ENCODE results near the gene DLG2.

DLG2 gene

GRCh38 chr11:83957038-83957900, 1669.9 kb downstream of the DLG2 start:
- Histone ChIP-seq H3K27ac (ENCODE audit: low read depth, low read length) (no peak overlapping the region), H3K9me3 (ENCODE audit: control insufficient read depth, insufficient read depth, low read length) (no peaks in the 10 kb centered on the region), H3K4me3 (ENCODE audit: low read length) (no peak overlapping the region), H3K4me2 (ENCODE audit: low read length) (no peak overlapping the region), H3K36me3 (ENCODE audit: control insufficient read depth, low read length) (no peaks in the 10 kb centered on the region), H3K4me1 (ENCODE audit: control insufficient read depth, low read length) (no peaks in the 10 kb centered on the region), H4K20me1 (ENCODE audit: control insufficient read depth, insufficient read depth, low read depth, low read length) (no peaks in the 10 kb centered on the region), H3K79me2 (ENCODE audit: control insufficient read depth, low read length) (no peaks in the 10 kb centered on the region), H3K9me2 (replicated peaks; ENCODE audit: control insufficient read depth, low read length) (no peaks in the 10 kb centered on the region), H3K27me3 (ENCODE audit: control insufficient read depth, low read length) (no peaks in the 10 kb centered on the region), H3F3A (ENCODE audit: control insufficient read depth, insufficient read depth) (no peaks in the 10 kb centered on the region)
- TF ChIP-seq CTCF (IDR thresholded peaks at IDR 0.05; ENCODE audit: low read depth, low read length, poor library complexity, severe bottlenecking) (no peak), EZH2phosphoT487 (IDR thresholded peaks at IDR 0.05; ENCODE audit: borderline replicate concordance, low read length) (no peak)

DNA sequence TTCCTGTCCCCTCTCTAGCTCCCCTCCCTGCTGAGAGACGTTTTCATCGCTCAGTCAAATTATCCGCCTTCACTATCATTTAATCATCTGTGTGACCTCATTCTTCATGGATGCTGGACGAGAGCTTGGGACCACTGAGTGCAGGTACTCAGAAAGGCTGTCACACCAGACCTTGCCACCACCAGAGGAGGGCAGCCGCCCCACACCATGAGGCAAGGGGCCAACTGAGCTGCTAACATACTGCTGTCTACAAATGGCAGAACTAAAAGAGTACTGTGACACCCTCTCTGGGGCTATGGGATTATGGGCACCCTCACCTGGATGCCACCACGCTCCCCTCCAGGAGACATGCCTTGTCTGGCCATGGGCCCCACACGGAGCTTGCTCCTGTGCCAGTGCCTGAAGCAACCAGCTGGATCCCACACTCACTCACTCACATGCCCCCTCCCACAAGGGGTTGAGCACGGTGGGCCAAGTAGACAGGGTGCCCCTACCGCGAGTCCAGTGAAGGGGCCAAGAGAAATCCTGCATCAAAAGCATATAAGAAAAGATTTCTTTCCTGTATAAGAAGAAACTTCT, 1670.9 kb downstream of the DLG2 start:
- Histone ChIP-seq H3K4me2 (ENCODE audit: low read length) (no peak overlapping the region), H3K36me3 (ENCODE audit: control insufficient read depth, low read length) (no peaks in the 10 kb centered on the region), H3K27ac (ENCODE audit: low read depth, low read length) (no peak overlapping the region), H4K20me1 (ENCODE audit: control insufficient read depth, insufficient read depth, low read depth, low read length) (no peaks in the 10 kb centered on the region), H3K9me2 (replicated peaks; ENCODE audit: control insufficient read depth, low read length) (no peaks in the 10 kb centered on the region), H3F3A (ENCODE audit: control insufficient read depth, insufficient read depth) (no peaks in the 10 kb centered on the region), H3K9me3 (ENCODE audit: control insufficient read depth, insufficient read depth, low read length) (no peaks in the 10 kb centered on the region), H3K4me1 (ENCODE audit: control insufficient read depth, low read length) (no peaks in the 10 kb centered on the region), H3K27me3 (ENCODE audit: control insufficient read depth, low read length) (no peaks in the 10 kb centered on the region), H3K79me2 (ENCODE audit: control insufficient read depth, low read length) (no peaks in the 10 kb centered on the region), H3K4me3 (ENCODE audit: low read length) (no peak overlapping the region)
- TF ChIP-seq CTCF (IDR thresholded peaks at IDR 0.05; ENCODE audit: low read depth, low read length, poor library complexity, severe bottlenecking), result no peak
- no peak for TF ChIP-seq EZH2phosphoT487 (IDR thresholded peaks at IDR 0.05; ENCODE audit: borderline replicate concordance, low read length)

DNA sequence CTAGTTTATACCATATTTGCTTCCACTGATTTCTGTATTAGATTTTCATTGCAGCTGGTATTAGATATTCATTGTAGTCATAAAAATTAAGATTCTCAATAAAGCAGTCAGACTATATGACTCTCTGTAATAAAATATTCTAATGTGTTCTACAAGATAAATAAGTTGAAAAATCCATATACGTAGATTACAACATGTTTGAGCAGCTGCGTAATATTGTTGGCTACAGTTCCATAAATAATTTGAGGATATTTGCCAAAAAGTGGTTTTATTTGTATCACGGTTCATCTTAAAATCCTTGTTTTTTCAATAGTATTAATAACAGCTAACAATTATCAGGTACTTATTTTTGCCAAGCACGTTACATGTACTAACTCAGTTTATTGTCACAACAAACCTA, 1672.4 kb downstream of the DLG2 start:
- Histone ChIP-seq H3K4me3 (ENCODE audit: low read length) (no peak overlapping the region), H3F3A (ENCODE audit: control insufficient read depth, insufficient read depth) (no peaks in the 10 kb centered on the region), H3K27me3 (ENCODE audit: control insufficient read depth, low read length) (no peaks in the 10 kb centered on the region), H3K36me3 (ENCODE audit: control insufficient read depth, low read length) (no peaks in the 10 kb centered on the region), H3K9me2 (replicated peaks; ENCODE audit: control insufficient read depth, low read length) (no peaks in the 10 kb centered on the region), H4K20me1 (ENCODE audit: control insufficient read depth, insufficient read depth, low read depth, low read length) (no peaks in the 10 kb centered on the region), H3K27ac (ENCODE audit: low read depth, low read length) (no peak overlapping the region), H3K9me3 (ENCODE audit: control insufficient read depth, insufficient read depth, low read length) (no peaks in the 10 kb centered on the region), H3K4me1 (ENCODE audit: control insufficient read depth, low read length) (no peaks in the 10 kb centered on the region), H3K4me2 (ENCODE audit: low read length) (no peak overlapping the region), H3K79me2 (ENCODE audit: control insufficient read depth, low read length) (no peaks in the 10 kb centered on the region)
- TF ChIP-seq EZH2phosphoT487 (IDR thresholded peaks at IDR 0.05; ENCODE audit: borderline replicate concordance, low read length), result no peak

DNA sequence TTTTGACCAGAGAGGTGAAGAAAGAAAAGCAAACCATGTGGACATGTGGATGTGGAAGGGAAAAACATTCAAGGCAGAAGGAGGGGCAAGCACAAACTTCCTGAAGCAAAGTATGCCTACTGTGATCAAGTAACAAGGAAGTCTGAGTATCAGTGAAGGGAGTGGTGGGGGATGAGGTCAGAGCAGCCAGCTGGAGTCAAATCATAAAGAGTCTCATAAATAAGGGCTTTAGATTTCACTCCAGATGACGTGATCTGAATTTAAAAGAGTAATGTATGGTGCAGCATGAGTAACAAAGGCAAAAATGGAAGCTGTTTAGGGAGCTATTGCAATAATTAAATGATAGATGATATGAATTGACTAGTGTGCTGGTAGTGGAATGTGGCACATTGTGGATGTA, 1675.6 kb downstream of the DLG2 start:
- TF ChIP-seq CTCF (IDR thresholded peaks at IDR 0.05; ENCODE audit: low read depth, low read length, poor library complexity, severe bottlenecking) (no peak), EZH2phosphoT487 (IDR thresholded peaks at IDR 0.05; ENCODE audit: borderline replicate concordance, low read length) (no peak)
- H3K27ac ChIP-seq (ENCODE audit: low read depth, low read length), result no peak overlapping the region

More for the DNA sequence above, 1675.6 kb downstream of the DLG2 start:
- Histone ChIP-seq H3K4me2 (ENCODE audit: low read length) (no peak overlapping the region), H3K4me3 (ENCODE audit: low read length) (no peak overlapping the region), H3K9me2 (replicated peaks; ENCODE audit: control insufficient read depth, low read length) (no peaks in the 10 kb centered on the region), H3K27me3 (ENCODE audit: control insufficient read depth, low read length) (no peaks in the 10 kb centered on the region), H3K36me3 (ENCODE audit: control insufficient read depth, low read length) (no peaks in the 10 kb centered on the region), H4K20me1 (ENCODE audit: control insufficient read depth, insufficient read depth, low read depth, low read length) (no peaks in the 10 kb centered on the region), H3K9me3 (ENCODE audit: control insufficient read depth, insufficient read depth, low read length) (no peaks in the 10 kb centered on the region), H3K4me1 (ENCODE audit: control insufficient read depth, low read length) (no peaks in the 10 kb centered on the region), H3K79me2 (ENCODE audit: control insufficient read depth, low read length) (no peaks in the 10 kb centered on the region), H3F3A (ENCODE audit: control insufficient read depth, insufficient read depth) (no peaks in the 10 kb centered on the region)

Measured in DOHH2 (cell line).